Ecto neural progenitor cell (in vitro differentiated cells): Measurements from ENCODE around the gene ZSWIM6.
A peak's percentile ranks its signal among the peaks of the same experiment; 100 is the strongest.
"Not testable (repeated sequence)": the region's sequence is repeated elsewhere in the genome, so short reads cannot be mapped to it uniquely, and the experiment has no call there.

Source experiments
- DNase-seq: peaks from one replicate; pipeline ENCODE4 v3.0.0-alpha.2; 2018; ENCODE audit warnings: low spot score

Gene ZSWIM6

DNA sequence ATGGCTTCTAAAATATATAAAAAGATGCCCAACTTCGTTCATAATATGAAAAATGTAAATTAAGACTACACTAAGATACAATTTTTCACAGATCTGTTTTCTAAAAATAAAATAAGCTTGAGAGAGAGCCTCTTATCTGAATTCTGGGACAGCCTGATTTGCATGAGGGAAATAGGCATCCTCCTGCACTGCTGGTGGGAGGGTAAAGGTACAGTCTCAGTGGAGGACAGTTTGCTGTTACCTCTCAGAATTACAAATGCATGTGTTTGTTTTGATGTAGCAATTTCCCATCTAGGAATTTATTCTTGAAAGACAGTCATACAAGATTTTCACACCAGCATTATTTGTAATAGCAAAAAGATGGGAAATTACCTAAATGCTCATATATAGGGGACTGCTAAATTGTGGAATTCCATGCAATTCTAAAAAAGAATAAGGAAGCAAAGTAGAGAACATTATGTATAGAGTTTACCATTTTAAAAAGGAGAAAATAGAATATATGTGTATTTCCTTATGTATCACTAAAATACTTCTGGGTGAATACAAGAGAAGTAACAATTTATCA lies 75.7 kb downstream of the ZSWIM6 start:
- no peak for DNase-seq

GRCh38 chr5:61408476-61409168 lies 76.6 kb downstream of the ZSWIM6 start:
- peak; percentile 97 for DNase-seq

DNA sequence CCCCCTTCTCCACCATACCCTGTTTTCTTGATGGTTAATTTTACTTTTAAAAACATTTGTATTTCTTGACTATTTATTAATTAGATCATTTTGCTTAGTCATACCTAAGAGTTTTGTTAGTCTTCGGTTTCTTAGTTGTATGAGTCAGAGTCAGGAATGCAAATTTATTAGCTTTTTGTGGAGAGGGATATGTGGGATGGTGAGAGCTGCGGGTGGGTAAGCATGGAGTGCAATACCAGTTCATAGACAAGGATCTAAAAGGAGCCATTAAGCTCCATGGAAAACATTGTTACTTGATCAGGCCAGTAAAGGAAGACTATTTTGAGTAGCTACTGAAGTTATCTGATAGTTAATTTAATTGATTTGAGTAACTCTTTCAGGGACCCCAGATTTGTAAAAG lies 77.5 kb downstream of the ZSWIM6 start:
- DNase-seq, result no peak

DNA sequence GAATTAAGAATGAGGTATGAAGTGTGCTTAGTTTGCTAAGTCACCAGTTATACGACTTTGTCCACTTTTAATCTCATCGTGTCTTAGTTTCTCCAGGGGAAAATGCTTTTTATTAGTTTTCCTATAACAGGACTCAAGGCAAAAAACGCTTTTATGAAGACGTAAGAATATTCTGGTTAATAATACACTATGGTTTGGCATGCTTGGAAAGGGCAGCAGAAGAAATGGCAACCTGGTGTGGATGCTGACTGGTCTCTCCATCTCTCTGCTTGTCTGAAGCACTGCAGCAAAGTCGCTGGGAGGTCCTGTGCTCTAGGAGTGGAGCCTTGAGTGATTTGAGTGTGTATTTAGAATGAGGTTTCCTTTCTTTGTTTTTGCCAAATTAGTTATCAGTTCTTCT lies 78.8 kb downstream of the ZSWIM6 start:
- DNase-seq, result no peak

- no peak for DNase-seq
These were observed 80.3 kb downstream of the ZSWIM6 start for GRCh38 chr5:61412361-61412760.

- not testable (repeated sequence) for DNase-seq
These were observed 81.1 kb downstream of the ZSWIM6 start for GRCh38 chr5:61413205-61413604.

GRCh38 chr5:61414806-61415205 lies 82.7 kb downstream of the ZSWIM6 start:
- no peak for DNase-seq

DNA sequence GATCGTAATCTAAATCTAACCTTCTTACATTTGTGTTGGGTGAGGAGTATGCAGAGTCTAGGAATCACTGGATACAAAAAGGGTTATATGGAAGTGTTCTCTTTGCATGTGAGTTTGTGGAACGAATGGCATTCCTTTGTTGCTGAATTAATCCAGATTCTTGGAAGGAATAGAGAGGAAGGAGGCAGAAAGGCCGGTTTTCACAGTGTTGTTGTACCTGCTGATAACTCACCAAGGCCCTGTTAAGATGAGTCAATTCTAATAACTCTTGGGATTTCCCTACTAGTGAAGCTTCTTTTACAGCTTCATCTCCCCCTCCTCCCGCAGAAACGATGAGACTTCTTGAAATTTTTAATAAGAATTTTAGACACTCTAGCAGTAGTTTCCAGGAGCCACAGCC lies 84.0 kb downstream of the ZSWIM6 start:
- no peak for DNase-seq

GRCh38 chr5:61416420-61416819 lies 84.4 kb downstream of the ZSWIM6 start:
- no peak for DNase-seq

DNA sequence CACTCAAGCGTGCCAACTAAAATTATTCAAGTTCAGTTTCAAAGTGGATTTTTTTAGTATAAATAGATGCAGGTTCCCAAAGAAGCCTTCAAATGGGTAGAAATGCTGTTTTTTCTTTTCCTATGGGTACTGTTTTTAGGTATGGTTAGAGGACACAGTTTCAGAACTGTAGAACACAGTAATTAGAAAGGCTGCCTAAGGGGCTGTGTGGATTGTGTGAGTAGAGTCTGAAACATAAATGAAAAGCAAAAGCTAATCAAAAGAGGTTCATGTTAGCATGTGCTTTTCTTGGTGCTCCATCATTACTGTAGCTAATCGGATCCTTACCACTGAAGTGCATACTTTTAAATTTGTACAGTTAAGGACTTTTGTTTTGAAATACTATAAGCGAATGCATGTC lies 85.3 kb downstream of the ZSWIM6 start:
- DNase-seq, result no peak

- DNase-seq, result no peak
These were observed 85.8 kb downstream of the ZSWIM6 start for GRCh38 chr5:61417851-61418250.

DNA sequence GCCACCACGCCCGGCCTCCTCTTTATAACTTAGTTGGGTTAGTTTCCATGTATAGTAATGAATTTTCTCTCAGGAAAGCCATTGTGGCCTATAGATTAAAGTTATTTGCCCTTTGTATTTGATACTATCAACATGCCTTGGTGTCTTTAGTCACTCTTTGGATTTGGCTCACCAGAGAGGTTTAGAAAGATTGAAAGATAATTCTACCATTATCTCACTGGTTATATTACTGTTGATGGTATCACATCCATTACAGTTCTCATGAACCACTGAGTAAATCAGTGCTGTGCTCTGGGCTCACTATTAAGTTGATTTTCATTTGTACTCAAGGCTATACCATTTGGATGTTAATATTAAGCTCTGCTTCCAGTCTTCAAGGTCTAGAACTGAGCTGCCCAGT lies 87.0 kb downstream of the ZSWIM6 start:
- no peak for DNase-seq

DNA sequence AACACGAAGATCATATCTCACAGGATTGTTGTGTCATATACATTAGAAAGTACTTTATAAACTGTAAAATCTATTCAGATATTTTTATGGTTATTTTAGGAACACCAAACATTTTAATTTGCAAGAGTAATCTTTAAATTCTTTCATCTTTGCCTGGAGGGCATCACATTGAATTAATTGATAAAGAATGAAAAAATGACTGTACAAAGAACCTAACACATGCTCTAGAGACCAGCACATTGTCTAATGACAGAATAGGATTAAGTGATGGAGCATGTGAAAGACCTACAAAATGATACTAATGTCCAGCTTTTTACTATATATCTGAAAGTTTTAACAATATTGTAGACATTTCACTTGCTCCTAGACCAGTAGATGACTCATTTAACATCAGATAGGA lies 88.0 kb downstream of the ZSWIM6 start:
- DNase-seq, result no peak

DNA sequence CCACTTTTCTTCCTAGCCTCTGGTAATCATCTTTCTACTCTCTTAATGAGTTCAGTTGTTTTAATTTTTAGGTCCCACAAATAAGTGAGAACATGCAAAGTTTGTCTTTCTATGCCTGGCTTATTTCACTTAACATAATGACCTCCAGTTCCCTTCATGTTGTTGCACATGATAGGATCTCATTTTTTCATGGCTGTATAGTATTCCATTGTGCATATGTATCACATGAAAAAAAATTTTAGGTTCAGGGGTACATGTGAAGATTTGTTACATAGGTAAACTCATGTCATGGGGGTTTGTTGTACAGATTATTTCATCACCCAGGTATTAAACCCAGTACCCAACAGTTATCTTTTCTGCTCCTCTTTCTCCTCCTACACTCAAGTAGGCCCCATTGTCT lies 89.2 kb downstream of the ZSWIM6 start:
- not testable (repeated sequence) for DNase-seq

GRCh38 chr5:61423487-61424145 lies 91.6 kb downstream of the ZSWIM6 start:
- DNase-seq, result no peak

- DNase-seq, result no peak
These were observed 93.9 kb downstream of the ZSWIM6 start for GRCh38 chr5:61425918-61426317.

GRCh38 chr5:61429906-61430305 lies 97.8 kb downstream of the ZSWIM6 start:
- no peak for DNase-seq

GRCh38 chr5:61431923-61432620 lies 100.0 kb downstream of the ZSWIM6 start:
- DNase-seq, result no peak

- DNase-seq, result no peak
These were observed 103.3 kb downstream of the ZSWIM6 start for GRCh38 chr5:61435368-61435767.

DNA sequence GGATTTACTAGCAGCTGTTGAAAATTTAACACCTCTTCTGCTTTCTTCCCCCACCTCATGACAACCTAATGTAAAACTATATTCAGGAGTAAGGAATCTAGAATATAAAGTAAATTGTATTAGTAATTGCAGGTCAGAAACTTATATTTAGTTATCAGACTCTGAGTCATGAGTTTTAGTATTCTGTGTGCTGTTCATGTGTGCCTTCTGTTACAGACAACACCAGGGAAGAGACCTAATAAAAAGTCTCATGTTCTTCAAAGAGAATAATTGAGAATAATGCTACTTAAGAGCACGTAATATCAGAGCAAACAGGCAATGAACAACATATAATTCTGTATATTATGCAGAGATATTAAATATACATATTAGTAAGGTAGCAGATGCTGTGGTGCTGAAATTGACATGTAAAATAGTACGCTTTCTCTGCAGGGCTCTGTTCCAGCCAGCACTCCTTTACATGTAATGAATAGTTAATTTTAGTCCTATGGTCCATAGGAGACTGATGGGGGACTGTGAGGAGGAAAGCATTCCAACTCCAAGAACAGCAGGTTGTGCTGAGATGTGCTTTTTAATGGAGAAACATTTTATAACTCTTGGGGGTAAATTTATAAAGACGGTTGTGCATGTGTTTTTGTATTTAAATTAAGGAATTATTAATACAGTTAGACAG lies 106.4 kb downstream of the ZSWIM6 start:
- DNase-seq, result no peak

DNA sequence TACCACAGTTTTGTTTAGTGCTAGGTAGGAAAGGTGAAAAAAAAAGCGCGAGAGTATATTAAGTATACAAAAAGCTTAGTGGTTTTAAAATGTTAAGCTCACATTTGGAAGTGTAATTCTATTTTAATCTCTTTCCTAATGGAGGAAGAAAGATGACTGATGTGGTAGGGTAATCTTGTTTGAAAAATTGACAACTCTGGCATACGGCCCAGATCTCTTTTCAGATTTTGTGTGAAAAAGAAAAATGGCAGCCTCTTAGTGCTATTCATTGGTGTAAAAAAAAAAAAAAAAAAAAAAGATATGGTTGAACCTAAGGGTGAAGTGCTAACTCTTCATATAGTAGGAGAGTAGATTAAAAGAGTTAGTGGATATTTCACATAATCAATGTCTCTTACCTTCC lies 108.0 kb downstream of the ZSWIM6 start:
- DNase-seq, result no peak

- DNase-seq, result no peak
These were observed 108.5 kb downstream of the ZSWIM6 start for GRCh38 chr5:61440596-61440995.
